T1000 (cell line): ENCODE results near the gene ARF1.
A peak's percentile ranks its signal among the peaks of the same experiment; 100 is the strongest.

Experiments used
- DNase-seq: peaks from one replicate; lab custom pipeline; 2025; ENCODE audit warnings: mixed read lengths; lab: John Stamatoyannopoulos, UW

ARF1 gene

DNA sequence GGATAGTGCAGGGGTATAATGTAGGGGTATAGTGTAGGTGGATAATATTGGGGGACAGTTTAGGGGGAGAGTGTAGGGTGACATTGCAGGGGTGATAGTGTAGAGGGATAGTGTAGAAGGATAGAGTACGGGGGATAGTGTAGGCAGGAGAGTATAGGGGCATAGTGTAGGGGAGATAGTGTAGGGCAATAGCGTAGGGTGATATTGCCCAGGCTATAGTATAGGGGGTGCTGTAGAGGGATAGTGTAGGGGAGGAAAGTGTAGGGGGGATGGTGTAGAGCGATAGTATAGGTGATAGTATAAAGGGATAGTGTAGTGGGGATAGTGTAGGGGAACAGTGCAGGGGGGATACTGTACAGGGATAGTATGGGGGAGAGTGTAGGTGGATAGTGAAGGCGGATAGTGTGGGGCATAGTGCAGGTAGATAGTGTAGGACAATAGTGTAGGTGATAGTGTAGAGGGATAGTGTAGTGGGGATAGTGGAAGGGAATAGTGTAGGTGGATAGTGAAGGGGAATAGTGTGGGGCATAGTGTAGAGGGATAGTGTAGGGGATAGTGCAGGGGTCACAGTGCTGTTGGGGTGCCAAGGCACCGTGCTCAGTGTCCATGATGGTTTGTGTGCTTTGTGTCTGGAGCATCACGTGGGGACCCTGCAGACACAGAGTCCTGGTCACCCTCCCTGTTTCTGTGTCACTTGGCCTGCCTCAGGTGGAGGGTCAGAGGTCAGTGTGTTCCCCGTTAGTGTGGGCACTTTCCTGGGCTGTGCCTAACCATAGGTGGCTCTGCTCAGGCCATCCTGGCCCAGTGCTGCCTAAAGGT is 10.5 kb upstream of the ARF1 start:
- no peak for DNase-seq

DNA sequence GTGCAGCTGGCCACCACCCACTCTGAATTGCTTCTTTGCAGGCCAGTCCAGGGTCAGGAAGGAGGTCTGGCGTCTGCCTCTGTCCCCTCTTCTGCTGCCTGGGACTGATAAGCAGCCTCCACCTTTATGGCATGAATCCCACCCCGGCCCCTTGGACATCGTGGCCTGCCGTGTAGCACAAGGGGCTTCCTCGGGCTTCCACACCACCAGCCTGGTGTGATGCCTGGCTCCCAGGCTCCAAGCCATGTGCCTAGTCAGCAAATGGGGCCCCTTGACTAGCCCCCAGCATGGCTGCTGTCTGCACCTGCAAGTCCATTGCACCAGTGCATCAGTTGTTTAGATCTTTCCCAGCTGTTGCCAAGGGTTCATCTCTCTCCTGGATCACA is 9.9 kb upstream of the ARF1 start:
- DNase-seq: no peak

DNA sequence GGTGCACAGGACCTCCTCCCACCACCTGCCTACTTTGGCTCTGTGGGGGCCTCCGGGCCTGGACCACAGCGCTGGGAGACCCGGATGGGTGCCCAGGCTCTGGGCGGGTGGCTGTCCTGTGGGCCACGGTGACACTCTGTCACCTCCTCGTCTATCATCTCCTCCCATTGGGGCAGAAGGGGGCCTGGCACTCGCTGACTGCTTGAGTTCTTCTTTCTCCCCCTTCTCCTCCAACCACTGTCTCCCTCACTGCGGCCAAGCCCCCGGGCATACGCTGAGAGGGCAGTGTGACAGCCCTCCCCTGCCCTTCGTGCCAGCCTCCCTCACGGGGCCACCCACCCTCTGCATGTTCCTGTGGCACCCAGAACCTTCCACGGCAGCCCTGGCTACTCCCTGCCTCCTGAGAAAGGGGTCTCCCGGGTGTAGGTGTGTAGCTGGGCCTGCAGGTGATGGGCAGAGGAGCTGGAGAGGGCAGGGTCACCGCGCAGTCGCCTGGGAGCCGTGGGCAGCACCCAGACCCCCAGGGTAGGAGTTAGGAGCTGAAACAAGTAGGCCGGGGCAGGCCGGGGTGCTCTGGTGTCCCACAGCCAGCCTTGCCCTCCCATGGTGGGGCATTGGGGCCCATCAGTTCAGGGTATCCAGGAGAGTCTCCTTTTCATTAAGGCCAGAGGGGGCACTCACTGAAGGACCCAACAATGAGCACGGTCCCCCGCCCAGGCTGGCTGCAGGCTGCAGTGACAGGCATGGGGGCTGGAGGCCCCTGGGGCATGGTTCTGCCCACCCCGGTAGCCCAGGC is 9.2 kb upstream of the ARF1 start:
- no peak for DNase-seq

GRCh38 chr1:228073857-228074545 is 8.5 kb upstream of the ARF1 start:
- DNase-seq: no peak

- no peak for DNase-seq
These were observed 7.4 kb upstream of the ARF1 start for GRCh38 chr1:228074954-228075730.

DNA sequence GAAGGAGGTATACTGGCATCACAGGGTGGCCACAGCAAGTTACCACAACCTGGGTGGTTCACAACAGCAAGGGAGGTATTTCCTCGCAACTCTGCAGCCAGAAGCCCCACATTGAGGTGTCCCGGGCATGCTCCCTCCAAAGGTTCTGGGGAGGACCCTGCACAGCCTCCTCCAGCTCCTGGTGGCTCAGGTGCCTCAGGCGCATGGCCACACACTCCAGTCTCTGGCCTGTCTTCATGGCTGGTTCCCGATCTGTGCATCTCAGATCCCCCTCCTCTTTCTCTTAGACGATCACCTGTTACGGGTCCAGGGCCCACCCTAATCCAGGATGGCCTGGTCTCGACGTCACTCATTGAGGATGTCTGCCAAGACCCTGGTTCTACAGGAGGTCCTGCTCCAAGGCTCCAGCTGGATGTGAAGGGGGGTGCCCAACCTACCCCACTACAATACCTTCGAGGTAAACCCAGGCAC is 6.7 kb upstream of the ARF1 start:
- no peak for DNase-seq

DNA sequence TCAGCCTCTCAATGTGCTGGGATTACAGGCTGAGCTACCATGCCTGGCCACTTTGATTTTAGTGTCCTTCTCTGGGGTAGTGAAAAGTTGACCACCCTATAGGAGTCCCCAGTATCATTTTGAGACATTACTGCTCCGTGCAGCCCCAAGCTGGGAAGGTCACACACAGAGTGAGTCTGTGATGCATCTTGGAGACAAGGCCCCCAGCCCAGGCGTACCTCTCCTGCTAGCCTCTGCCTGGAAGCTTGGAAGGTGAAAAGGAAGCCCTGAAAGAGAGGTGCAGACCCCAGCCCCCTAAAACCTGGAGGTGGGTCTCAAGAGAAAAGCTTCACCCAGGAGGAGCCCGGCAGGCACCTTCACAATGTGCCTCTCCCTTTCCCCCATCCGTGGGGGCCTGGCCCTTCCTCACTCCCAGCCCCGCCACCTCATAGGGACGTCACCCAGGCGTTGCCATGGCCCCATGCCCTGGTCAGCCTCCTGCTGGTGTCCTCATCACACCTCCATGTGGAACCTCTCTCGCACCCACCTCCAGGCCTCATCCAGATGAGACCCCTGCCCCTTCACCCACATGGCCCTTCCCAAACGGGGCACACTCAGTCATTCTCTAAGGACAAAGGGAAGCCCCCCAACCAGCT is 5.6 kb upstream of the ARF1 start:
- no peak for DNase-seq

DNA sequence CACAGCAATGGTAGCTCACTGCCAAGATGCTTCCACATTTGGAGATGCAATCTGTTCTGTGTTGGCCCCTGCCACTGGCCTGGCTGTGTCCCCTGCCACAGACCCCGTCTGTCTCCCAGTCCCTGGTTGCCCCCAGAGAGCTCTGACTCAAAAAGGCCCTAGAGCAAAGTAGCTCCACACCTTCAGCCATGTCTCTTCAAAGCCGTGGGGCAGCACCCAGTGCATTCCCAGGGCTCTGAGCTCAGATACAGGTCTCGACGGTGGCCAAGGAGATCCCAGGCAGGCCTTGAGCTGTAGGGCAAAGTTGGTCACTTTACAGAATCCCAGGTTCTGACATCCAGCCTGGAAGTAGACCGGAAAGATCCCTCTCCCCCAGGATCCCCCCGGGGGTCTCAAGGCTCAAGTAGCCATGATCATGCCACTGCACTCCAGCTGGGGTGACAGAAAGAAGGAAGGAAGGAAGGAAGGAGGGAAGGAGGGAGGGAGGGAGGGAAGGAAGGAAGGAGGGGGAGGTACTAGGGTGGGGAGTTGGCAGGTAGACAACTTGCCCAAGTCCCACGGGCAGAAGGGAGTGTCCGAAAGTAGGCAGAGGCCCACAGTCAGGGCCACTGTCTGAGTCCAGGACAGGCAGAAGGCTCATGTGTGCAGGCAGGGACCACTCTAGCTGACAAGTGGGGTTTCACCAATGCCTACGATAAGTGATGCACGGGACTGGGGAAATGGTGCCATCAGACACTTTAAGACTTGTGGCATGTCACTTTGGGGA is 4.8 kb upstream of the ARF1 start:
- DNase-seq: no peak

DNA sequence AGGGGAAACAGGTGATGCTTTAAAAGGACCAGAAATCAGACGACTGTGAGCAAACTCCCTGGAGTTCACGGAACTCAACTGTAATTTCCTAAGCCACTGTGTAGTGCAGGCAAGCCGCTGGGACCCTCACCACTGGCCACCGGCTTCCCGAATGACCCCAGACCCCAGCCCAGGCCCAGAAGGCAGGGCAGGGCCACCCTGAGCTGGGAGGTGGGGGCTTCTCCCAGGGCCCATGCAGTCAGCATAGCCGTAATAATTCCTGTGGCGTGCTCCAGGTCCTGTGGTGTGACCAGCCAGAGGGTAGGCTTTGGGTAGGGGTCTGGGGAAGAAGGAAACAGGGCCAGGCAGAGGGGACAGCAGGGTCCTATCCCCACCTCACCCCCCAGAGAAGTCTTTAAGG is 3.5 kb upstream of the ARF1 start:
- no peak for DNase-seq

- no peak for DNase-seq
These were observed 2.8 kb upstream of the ARF1 start for GRCh38 chr1:228079601-228080263.

DNA sequence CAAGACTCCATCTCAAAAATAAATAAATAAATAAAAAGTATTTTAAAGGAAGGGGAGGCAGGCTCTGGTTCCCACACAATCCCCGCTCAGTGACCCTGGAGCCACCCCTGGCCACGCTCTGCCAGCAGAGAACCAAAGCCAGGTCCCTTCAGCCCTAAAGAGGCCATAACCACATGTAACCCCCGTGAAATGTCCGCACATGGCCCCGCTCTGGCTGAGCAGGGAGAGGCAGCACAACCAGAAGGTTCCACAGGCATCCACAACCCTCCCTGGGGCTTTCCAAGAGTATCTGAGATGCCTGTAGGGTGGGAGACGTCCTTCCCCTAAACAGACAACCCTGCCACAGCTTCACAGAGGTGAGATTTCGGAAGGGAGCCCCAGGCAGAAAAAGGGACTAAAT is 1.4 kb upstream of the ARF1 start:
- DNase-seq: no peak

- no peak for DNase-seq
These were observed 812 bp upstream of the ARF1 start for GRCh38 chr1:228081578-228082213.

DNA sequence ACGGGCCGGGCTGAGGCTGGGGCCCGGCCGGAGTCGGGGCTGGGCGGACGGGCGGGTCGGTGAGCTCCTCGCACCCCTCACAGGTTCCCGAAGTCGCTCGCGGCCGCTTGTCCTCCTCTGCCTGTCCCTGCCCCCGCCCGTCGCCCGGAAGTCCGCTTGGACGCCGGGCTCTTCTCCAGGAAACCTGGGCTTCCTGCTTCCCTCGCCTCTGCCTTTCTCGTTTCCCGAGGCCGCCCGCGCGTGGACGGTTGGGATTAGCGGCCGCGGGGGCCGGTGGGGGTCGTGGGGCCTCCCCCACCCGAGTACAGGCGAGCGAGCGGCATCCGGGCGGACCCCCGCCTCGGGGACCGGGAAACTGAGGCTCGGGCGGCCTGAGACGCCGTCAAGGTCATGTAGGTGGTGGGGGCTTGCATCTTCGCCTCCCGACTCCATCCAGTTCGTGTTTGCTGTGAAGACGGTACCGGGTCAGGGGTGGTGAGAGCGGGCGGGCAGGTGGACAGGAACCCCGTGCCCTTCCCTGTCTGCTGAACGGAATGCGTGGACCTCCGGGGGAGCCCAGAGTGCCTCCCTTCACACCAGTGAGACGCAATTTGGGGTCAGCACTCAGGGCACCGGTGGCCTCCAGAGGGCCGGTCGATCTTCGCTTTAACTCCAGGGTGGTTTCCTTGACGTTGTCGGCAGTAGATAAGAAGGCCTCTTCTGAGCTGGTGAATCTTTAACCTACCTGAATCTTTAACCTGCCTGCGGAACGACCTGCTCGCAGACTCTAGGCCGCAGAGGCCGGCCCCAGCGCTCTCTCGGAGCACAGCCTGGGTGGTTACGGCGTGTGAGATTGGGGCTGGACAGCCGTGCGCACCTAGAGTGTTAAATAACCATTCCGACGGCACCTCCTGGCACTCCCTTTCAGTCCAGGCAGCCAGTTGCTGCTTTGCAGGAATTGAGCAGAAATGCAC is 686 bp downstream of the ARF1 start:
- DNase-seq: no peak

DNA sequence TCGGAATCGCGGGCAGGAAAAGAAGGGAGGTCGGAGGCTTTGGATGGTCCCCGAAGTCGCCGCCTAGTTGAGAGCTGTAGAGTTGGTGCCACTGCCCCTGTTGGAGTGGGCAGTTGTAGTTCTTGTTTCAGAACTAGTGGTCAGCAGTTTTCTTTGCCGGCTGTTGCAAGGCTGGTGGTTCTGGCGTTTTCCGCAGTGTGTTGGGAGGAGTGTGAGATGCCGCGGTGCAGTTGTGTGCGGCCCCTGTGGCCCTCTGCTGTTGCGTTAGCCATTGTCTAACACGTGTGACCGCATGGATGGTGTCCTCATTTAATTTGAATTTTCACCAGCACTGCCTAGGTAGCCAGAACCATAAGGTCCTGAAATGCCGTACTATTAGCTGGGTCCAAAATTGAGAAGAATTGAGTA is 1.4 kb downstream of the ARF1 start:
- DNase-seq: no peak

DNA sequence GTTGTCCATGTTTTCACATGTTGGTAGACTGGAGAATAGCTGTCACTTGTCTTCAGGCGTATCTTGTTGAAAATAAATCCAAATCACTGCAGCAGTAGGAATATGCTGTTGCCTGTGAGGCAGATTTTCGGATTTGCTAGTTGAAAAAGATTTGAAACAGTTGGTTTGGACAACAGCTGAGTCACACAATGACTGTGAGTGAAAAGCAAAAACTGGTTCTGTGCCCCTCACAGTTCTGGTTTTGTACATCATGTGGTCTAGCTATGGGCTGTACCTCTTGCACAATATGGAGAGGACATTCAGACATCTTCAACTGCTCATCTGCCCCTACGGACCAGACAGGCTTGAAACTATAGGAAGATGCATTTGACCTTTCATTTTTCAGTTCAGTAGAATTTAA is 1.8 kb downstream of the ARF1 start:
- DNase-seq: no peak

- no peak for DNase-seq
These were observed 2.3 kb downstream of the ARF1 start for GRCh38 chr1:228084797-228085196.

- DNase-seq: no peak
These were observed 2.9 kb downstream of the ARF1 start for GRCh38 chr1:228085287-228085951.

DNA sequence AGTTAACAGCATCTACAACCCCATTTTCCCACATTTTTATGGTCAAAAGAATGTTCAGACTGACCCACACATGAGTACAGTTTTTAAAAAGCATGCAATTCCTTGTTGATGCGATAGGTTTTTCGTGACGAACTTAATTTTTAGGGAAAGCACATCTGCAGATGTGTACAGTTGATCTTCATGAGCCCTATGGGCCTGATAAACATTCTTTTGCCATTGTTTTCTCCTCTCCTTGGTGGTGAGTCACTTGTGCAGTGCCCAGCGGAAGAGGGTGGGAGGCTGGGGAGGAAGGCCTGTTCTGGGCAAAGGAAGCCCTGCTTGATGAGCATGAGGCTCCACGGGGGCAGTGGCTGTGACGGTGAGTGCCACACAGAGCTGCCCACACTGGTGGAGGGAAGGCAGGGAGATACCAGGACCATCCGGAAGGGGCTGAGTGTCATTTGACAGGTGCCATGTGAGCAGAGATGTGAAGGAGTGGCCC is 5.3 kb downstream of the ARF1 start:
- DNase-seq: peak; percentile 66
